Measurements from ENCODE around the gene KLHL13.
"Not testable (repeated sequence)": the region's sequence is repeated elsewhere in the genome, so short reads cannot be mapped to it uniquely, and the experiment has no call there.

Gene KLHL13

DNA sequence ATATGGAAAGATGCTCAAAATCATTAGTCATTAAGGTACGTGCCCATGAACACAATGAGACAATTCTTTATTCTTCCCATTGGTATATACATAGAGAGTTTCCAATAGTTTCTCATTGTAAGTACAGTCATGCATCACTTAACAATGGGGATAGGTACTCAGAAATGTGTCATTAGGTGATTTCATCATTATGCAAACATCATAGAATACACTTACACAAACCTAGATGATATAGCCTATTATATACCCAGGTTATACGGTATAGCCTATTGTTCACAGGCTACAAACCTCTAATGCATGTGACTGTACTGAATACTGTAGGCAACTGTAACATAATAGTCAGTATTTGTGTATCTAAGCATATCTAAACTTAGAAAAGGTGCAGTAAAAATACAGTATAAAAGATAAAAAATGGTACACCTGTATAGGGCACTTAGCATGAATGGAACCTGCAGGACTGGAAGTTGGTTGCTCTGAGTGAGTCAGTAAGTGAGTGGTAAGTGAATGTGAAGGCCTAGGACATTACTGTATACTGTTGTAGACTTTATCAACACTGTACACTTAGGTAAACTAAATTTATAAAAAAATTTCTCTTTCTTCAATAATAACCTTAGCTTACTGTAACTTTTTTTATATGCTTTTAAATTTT, 49.6 kb downstream of the KLHL13 start:
- no peak for DNase-seq

DNA sequence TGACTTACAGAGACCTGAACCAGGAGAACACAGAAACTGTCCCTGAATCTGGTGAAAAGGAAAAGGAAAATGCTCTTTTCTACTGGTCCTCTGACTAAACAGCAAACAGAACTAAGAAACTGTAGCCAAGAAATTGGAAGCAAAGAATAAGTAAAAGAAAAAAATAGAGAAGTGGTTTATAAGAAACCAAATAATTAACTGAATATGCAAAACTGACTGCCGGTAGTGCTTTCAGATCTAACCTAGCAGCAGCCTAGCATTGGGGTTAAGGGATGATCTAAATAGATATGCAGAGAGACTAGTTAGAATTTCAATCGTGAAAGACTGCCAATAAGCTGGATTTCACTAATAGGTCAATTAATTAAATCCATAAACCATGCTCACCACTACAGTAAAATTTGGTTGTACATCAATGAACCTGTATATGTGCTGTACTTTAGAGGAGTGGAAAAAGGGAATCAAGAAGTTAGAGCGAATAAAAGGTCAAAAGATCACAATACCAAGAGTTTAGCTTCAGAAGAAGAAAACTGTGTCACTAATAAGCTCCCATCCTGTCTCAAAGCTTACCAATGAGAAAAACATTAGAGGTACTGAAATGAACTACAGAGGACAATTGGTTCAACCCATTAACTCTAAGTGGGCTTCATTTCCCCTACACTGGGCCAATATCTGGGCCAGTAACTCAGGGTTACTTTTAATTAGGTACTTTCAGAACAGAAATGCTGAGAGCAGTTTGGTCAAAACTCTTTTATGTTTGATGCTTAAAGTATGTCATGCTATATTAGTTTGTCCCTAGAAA, 53.6 kb downstream of the KLHL13 start:
- DNase-seq = no peak

DNA sequence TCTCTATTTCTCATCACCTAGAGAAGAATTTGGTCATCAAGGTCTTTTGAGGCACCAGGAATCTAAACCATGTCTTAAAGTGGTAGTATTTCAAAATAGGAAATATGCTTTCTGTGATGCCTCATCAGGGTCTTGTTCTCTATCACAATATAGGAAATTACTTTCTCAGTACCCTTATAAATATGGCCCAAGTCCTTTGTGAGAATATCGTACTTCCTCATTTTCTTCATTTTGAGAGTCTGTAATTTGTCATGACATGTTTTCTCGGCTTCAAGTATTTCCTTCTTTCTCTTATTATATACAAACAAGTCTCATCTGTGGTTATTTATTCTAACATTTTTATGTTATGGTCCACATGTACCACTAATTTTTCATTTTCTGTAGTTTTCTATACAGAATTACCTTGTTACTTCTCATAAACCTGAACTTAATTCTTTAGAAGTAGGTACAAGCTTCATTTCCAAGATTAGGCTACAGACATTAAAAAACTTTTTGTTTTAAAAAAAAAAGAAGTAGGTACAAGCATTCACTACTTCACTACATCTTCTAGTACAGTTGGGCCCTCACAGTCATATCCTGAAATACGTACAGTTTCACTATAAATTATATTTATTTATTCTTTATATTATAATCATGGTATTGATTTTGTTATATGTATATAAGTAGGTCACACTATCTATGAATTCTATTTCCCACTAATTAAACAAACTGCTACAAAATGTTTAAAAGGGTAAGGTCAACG, 54.4 kb downstream of the KLHL13 start:
- DNase-seq = no peak

DNA sequence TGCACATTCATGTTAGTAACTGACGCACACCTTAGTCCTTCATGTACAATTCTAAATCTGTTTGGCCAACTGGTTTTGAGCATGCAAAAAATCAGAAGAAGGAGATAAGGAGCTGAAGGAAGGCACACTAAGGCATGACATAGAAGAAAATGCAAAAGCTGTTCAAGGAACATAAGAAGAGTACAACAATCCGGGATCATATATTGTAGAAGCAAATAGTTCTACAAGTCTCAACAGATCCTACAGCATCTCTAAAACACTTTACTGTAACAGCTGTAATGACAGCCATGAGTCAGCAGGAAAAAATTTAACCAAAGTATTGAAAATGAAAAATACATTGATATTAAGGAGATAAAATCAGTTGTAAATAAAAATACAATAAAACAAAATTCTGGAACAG, 57.7 kb downstream of the KLHL13 start:
- DNase-seq = no peak

DNA sequence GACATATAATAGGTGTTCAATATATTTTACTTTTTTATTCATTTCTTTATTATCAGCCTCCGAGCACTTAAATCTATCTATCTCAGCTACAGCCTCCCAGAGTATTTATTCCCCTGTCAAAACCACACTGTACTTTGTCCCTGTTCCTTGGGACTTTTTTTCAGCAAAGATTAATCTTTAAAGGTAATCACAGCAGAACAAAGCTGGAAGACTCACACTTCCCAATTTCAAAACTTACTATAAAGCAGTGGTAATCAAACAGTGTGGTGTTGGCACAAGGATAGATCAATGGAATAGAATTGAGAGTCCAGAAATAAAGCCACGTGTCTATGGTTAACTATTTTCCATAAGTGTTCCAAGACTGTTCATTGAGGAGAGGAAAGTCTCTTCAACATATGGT, 59.7 kb downstream of the KLHL13 start:
- no peak for DNase-seq

DNA sequence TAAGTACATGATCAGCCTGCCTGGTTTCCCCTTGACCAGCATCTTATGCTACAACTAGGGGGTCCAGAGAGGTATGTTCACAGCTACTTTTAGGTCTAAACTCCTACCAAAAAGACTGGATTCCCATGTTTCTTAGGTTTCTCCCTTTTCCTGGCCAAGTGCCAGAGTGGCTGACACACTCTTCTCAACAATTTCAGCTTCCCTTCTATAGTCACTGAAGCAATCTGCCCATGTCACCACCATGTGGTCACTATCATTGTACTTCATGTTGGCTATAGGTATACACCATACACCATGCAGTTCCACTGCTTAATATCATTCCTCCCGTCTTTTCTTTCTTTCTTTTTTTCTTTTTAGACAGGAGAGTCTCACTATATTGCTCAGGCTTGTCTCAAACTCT, 66.9 kb downstream of the KLHL13 start:
- no peak for DNase-seq

DNA sequence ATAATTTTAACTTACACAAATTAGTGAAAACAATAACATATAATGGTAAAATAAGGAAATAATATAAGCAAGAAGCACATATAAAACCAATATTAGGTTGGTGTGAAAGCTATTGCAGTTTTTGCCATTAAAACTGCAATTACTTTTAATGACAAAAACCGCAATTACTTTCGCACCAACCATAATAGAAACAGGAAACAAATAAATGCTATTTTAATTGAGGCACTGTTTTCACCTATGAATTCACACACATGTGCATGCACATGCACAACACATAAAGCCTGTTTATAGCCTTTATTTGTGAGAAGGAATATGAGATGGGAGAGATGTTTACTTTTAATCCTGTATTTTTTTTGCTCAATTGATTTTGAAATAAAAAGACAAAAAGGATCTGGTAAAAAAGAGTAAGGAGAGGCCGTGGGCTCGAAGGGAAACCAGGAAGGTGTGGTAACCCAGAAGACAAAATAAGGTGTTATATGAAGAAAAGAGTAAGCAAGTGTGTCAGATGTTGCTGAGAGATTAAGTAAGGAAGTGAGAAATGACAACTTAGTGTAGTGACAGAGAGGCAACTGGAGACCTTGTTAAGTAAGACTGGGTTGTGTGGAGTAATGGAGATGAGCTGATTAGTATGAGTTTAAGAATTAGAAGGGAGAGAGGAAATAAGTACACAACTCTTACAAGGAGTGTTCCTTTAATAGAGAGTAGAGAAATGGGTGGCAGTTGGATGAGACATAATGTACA, 69.0 kb downstream of the KLHL13 start:
- DNase-seq = no peak

DNA sequence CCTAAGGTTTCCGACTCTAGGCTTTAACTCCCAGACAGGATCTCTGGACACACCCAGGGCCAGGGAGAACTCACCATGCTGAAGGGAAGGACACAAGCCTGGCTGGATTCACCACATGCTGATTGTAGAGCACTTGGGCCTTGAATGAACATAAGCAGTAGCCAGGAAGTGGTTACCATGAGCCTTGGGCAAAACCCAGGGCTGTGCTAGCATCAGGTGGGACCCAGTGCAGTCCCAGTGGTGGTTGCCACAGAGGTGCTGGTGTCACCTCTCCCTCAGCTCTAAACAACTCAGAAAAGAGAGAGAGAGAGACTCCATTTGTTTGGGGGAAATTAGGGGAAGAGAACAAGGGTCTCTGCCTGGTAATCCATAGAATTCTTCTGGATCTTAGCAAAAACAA, 77.0 kb downstream of the KLHL13 start:
- DNase-seq = no peak

DNA sequence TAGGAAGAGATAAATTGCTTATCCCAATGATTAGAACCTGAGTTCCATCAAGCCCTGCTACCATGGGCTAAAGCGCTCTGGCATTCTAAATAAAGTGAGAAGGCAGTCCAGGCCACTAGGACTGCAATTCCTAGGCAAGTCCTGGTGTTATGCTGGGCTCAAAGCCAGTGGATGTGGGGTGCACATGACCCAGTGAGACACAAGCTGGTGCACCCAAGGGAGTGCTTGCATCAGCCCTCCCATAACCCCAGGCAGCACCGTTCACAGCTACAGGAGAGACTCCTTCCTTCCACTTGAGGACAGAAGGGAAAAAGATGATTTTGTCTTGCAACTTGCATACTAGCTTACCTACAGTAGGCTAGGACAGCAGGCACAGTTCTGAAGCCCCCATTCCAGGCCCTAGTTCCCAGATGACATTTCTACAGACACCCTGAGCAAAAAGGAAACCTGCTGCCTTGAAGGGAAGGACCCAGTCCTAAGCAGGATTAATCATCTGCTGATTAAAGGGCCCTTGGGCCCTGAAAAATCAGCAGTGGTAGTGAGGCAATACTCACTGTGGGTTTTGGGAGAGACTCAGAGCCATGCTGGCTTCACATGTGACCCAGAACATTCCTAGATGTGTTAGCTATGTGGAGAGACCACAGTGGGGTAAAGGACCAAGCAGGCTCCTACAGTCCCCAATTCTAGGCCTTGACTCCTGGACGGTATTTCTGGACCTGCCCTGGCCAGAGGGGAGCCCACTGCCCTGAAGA, 77.8 kb downstream of the KLHL13 start:
- no peak for DNase-seq

DNA sequence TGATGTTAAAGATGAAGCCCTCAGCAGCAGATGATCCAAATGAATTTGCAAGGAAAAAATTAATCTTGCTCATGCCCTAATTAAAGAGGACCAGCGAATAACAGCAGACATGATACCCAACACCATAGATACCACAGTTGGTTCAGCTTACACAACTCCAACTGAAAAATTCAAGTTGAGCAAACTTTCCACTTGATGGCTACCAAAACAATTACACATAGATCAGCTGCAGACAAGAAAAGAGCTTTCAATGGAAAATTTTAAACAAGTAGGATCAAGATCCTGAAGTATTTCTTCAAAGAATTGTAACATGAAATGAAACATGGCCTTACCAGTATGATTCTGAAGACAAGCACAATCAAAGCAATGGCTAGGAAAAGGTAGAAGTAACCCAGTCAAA, 90.0 kb downstream of the KLHL13 start:
- DNase-seq = no peak

DNA sequence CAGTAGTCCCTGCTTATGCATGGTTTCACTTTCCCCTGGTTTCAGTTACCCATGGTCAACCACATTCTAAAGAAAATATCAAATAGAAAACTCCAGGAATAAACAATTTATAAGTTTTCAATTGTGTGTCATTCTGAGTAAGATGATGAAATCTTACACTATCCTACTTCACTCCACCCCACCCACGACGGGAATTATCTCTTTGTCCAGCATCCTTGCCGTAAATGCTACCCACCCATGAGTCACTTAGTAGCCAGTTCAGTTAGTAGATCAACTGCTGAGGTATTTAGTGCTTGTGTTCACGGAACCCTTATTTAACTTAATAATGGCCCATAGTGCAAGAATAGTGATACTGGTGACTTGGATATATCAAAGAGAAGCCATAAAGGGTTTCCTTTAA, 91.4 kb downstream of the KLHL13 start:
- no peak for DNase-seq

DNA sequence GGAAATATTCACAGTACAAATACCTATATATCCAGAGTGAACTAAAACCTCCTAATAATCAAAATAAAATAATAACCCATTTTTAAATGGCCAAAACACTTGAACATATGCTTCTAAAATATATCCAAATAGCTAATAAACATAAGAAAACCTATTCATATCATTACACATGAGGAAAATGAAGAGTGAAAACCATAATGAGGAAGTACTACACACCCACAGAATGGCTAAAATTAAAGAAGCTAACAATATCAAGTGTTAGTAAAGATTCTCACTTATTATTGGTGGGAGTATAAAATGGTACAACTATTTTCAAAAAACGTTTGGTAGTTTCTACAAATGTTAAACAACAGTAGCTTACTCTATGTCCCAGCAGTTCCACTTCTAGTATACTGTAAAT, 92.1 kb downstream of the KLHL13 start:
- DNase-seq = no peak

DNA sequence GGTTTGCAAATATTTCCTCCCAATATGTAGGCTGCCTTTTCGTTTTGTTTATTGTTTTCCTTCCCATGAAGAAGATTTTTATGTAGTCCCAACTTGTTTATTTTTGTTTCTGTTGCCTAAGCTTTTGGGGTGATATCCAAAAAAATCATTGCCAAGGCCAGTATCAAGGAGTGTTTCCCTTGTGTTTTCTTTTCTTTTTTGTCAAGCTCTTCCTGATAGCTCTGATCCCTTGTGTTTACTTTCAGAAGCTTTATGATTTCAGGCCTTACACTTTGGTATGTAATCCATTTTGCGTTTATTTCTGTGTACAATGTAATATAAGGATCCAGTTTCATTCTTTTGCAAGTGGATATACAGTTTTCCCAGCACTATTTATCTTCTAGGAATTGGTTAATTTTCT, 93.9 kb downstream of the KLHL13 start:
- no peak for DNase-seq

DNA sequence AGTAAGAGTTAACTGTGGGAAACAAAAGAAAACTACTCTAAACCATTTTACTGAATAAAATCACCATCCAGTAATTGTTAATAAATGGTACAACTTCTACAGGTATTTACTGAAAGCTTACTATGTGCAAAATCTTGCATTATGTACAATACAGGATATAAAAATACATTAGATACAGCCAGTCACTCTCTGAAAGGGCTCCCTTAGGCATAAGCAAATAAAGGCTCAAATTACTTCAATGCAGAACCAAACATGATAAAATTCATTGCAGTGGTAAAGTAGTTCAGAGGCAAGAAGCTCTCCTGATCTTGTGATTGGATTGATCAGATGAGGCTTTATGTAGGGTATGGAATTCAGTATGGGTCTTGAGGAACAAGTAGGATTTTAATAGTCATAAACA, 100.2 kb downstream of the KLHL13 start:
- no peak for DNase-seq

DNA sequence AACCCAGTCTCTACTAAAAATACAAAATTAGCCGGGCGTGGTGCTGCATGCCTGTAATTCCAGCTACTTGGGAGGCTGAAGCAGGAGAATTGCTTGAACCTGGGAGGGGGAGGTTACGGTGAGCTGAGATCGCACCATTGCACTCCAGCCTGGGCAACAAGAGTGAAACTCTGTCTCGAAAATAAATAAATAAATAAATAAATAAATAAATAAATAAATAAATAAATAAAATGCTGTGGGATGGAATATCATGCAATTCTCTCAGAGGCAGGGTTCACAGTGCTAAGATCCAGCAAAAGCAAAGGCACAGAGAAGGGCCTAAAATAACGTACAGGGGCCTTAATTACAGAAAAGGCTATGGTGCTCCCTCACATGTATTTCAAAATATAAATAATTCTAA, 114.2 kb downstream of the KLHL13 start:
- DNase-seq = not testable (repeated sequence)

DNA sequence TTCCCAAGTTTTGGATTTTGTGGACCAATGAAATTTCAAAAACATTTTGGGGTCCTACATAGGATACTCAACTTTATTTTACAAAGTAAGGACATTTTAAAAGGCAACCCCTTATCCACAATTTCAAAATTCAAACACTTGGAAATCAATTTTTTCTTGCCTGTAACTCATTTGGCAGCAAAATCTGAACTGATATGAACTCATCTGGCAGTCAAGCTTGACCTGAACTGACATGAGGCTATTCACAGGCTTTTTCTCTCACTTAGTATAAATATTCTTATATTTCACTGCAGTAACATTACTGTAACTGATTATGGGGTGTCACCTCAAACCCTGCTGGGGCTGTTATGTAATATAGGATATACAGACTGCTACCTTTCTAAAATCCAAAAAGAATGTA, 116.1 kb downstream of the KLHL13 start:
- no peak for DNase-seq

DNA sequence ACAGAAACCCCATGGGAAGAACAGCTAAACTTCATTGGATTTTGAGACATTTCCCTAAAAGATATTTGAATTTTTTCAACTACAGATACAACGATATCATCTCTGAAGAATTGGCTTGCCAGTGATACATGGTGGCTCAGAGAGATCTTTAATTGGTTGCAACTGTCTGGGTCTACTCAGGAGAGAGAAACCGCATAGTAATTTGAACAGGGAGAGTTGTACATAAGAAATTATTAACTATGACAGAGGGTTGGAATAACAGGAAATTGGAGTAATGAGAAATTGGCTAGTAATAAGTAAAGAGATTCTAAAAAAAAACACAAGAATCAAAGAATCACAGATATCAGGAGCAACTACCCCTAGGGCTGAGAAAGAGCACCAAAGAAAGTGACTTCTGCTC, 118.4 kb downstream of the KLHL13 start:
- DNase-seq = no peak

DNA sequence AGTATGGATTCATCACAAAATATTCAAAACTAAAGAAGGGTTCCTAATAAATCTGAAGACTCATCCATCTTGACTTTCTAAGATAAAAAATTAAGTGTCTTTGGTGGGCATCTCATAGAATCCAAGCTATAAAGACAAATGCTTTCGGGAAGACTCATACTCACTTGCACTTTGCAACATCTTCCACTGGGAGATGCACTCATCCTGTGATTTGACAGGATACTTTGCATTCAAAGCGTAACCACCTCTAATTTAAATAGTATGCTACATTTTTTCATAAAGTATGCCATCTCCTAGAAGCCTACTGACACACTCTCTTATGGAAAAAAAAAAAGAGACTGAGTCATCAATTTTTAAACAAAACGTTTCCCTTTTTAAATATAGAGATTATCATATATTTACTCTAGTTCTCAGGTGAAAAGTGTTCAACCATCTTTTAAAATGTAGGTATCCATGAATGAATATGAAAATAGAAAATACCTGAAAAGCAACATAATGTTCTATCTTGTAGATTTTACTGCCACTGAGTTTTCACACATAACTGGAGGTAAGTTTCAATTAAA, 119.6 kb downstream of the KLHL13 start:
- peak; percentile 3 for DNase-seq

DNA sequence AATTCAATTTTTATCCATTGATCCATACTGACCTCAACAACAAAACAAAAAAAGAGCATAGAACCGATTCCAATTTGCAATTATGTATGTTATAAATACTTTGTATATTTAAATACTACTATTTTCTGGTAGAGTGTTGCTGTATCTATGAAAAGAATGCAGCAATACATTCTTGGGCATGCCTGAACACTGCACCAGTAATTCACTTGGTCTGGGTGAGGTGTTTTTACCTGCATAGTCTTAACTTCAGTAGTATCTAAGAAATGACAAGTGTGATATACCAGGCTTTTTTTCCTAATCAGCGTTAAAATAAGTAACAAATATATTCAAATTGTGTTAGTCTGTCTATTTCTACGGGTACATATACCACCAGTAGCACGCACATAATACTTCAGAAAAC, 120.2 kb downstream of the KLHL13 start:
- DNase-seq = no peak

DNA sequence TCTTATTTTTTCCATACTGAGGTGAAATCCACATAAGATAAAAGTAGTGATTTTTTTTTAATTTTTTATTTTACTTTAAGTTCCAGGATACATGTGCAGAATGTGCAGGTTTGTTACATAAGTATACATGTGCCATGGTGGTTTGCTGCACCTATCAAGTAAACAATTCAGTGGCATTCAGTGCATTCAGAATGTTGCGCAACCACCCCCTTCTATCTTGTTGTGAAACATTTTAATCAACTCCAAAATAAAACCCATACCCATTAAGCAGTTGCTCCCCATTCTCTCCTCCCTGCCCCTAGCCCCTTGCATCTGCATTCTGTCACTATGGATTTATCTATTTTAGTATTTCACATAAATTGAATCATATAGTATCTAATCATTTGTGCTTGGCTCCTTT, 121.2 kb downstream of the KLHL13 start:
- DNase-seq = no peak

DNA sequence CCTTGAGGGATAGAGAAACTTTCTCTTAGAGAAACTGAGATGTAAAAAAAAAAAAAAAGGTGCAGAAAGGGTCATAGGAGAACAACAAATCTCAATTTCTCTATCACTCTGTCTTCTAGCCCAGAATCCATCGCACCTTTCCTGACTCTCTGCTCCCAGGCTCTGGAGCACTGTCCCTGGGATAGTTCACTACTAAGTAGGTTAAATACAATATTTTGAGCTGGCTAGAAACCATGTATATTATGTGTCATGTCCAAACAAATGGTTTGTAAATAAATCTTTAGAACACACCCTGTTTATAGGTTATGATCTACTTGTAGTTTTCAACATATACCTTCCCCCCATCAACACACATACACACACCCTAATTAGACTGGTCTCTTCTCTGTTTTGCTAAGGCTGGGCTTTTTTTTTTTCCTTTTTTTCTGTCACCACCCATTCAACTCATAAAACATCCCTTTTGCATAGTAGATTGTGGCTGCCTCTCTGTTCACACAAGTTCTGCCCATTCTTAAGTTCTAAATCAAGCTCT, 124.4 kb downstream of the KLHL13 start:
- no peak for DNase-seq

DNA sequence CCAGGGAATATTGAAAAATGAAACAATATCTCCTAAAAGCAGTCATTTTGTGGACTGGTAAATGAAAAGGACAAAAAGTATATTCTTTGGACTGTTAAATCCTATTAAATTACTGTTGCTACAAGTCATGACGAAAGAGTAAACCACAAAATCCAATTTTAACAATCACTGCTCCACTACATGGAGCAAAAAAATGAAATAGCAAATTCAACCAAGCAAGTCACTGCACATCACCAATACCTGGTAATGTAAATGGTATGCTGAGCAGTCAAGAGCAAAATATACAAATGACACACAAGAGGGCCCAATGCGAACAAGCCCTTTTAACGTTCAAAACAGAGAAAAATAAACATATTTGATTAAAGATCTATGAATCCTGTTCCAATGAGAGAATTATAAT, 126.2 kb downstream of the KLHL13 start:
- no peak for DNase-seq
